T-cell (primary cell): Measurements from ENCODE around the gene ETV6. TPM values are rescaled to one million over a fixed set of nuclear protein-coding genes. Genes with fewer than 3 reads are reported as not detected.

Experiments used
- ATAC-seq, 4 experiments: fragments of 200-7000 bp in 3 of 4; fragments of 150-1000 bp in 1 of 4; cut with Tn5 transposase; replicated peaks in 1 of 4; 1 replicate in 3 of 4; 2 replicates in 1 of 4; pipeline ENCODE4 v1.10.0; 2021; ENCODE audit warnings: moderate library complexity in 3 of 4, mild to moderate bottlenecking in 2 of 4, moderate number of reproducible peaks in 1 of 4
- CTCF ChIA-PET, 2 donors: fragments of 300-600 bp; sonication (Branson Sonifier 250); formaldehyde crosslinking; loops; one replicate each; lab custom pipeline; 2022; ENCODE audit warnings: antibody characterized with exemption in 2 of 2; lab: Charles Lee
- POLR2A ChIA-PET, 2 donors: fragments of 300-600 bp; sonication (Branson Sonifier 250); formaldehyde crosslinking; loops; one replicate each; lab custom pipeline; 2022; ENCODE audit warnings: antibody characterized with exemption in 2 of 2; lab: Charles Lee
- DNase-seq, 35 experiments: peaks; one replicate each; pipeline versions ENCODE4 v3.0.0 to v3.0.0-alpha.2; 2013 to 2023
- H3K27ac ChIP-seq: one replicate; pipeline ENCODE4 v1.5.1; 2013; ENCODE audit warnings: low read length
- H3K27me3 ChIP-seq, 2 experiments: replicated peaks in 1 of 2; 1 replicate in 1 of 2; 2 replicates in 1 of 2; pipeline versions ENCODE4 v1.6.1 to v1.7.0; 2013; ENCODE audit warnings: low read length in 1 of 2, mixed read lengths in 1 of 2; ENCODE audit not compliant: control insufficient read depth in 2 of 2, insufficient read depth in 2 of 2; ENCODE audit errors: extremely low read depth in 1 of 2
- H3K36me3 ChIP-seq, 2 donors: 1 replicate in 1 of 2; 2 replicates in 1 of 2; pipeline versions ENCODE4 v1.6.1 to v1.7.0; 2013; ENCODE audit warnings: low read length in 1 of 2; ENCODE audit not compliant: control insufficient read depth in 2 of 2, insufficient read depth in 1 of 2; ENCODE audit errors: extremely low read depth in 1 of 2
- H3K4me1 ChIP-seq, 2 experiments: 1 replicate in 1 of 2; 2 replicates in 1 of 2; pipeline versions ENCODE4 v1.6.1 to v1.7.0; 2013; ENCODE audit warnings: low read length in 2 of 2, mixed read lengths in 1 of 2; ENCODE audit not compliant: insufficient read depth in 2 of 2, control insufficient read depth in 1 of 2; ENCODE audit errors: extremely low read depth in 1 of 2
- H3K4me3 ChIP-seq, 2 donors: 1 replicate in 1 of 2; 2 replicates in 1 of 2; pipeline versions ENCODE4 v1.5.1 to v1.7.0; 2013; ENCODE audit warnings: mild to moderate bottlenecking in 2 of 2, low read length in 1 of 2, moderate library complexity in 1 of 2; ENCODE audit not compliant: control insufficient read depth in 1 of 2; ENCODE audit errors: extremely low read depth in 1 of 2
- H3K9me3 ChIP-seq: 2 replicates; pipeline ENCODE4 v1.7.0; 2013
- H3K27ac Mint-ChIP-seq, 2 donors: one replicate each; pipeline ENCODE4 v1.8.0; 2020 to 2021; ENCODE audit warnings: mild to moderate bottlenecking in 2 of 2, mixed read lengths in 2 of 2
- H3K27me3 Mint-ChIP-seq, 2 donors: one replicate each; pipeline ENCODE4 v1.8.0; 2021 to 2022; ENCODE audit warnings: mixed read lengths in 2 of 2
- H3K36me3 Mint-ChIP-seq: one replicate; pipeline ENCODE4 v1.8.0; 2021; ENCODE audit warnings: mixed read lengths
- H3K4me1 Mint-ChIP-seq, 3 donors: one replicate each; pipeline ENCODE4 v1.8.0; 2020 to 2022; ENCODE audit warnings: mixed read lengths in 3 of 3, mild to moderate bottlenecking in 1 of 3
- H3K4me3 Mint-ChIP-seq, 3 donors: one replicate each; pipeline ENCODE4 v1.8.0; 2020 to 2022; ENCODE audit warnings: mild to moderate bottlenecking in 3 of 3, mixed read lengths in 3 of 3, moderate library complexity in 3 of 3
- H3K9me3 Mint-ChIP-seq, 3 donors: one replicate each; pipeline ENCODE4 v1.8.0; 2020 to 2022; ENCODE audit warnings: mixed read lengths in 3 of 3
- WGBS: methylation state at CpG from one replicate; pipeline ENCODE4 v1.1.5; 2013; ENCODE audit warnings: missing lambda C conversion rate; ENCODE audit not compliant: insufficient coverage; 5-methylcytosine and 5-hydroxymethylcytosine counted together
- total RNA-seq, 35 experiments: library from RNA in 6 of 35; stranded (reverse) in 6 of 35; fragments of 120-200 nt in 1 of 35; gene quantifications; one replicate each; pipeline versions ENCODE4 v1.2.1 to v1.2.4 and lab custom pipeline; 2013 to 2026

ETV6 gene
- total RNA-seq, 5 donors from 2014 or later (not counting 1 experiment from before 2014, with no cell fraction given) = 24.8 to 36.3 (median 31.3) TPM

DNA sequence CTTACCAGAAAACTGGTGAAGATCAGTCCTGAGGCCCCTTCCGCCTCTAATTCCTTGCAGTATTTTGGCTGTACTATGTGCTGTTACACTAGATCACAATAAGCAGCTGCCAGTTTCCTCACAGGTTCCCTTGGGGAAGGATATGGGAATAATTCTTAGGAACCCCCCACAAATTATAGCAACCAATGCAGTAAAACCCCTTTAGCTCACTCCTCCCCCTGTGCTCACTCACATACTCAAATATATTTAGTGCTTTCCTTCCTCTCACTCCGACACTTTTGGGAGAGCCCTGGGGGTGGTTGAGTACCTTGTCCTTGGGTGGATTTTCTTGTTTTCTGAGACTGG lies 162.7 kb downstream of the ETV6 start:
- peaks cover 3 to 17% of the 10 kb centered on the region in 2 experiments for H3K4me1 ChIP-seq
- DNase-seq (no peak), ATAC-seq (no peak)
- H3K27me3 ChIP-seq = no peaks in the 10 kb centered on the region
- H3K36me3 ChIP-seq = no peaks in the 10 kb centered on the region
- POLR2A ChIA-PET = interaction anchor here in 1 of 2 donors (0.6 to 0.7 kb wide), 2 partner anchors 199 to 267 kb away, joined by 3 to 8 read pairs; no protein-coding TSS in a partner anchor
- no peak overlapping the region for H3K4me3 ChIP-seq
- no peaks in the 10 kb centered on the region for H3K9me3 ChIP-seq
- CTCF ChIA-PET = no interaction called here
- no peak overlapping the region for H3K27ac ChIP-seq
- Mint-ChIP-seq H3K4me3 (peak overlapping the region; percentile 44 to 61 (median 55)), H3K36me3 (peaks cover 9% of the 10 kb centered on the region), H3K27me3 (no peaks in the 10 kb centered on the region), H3K9me3 (no peaks in the 10 kb centered on the region), H3K27ac (peak overlapping the region; percentile 82 to 91), H3K4me1 (peaks cover 40 to 66% (median 46%) of the 10 kb centered on the region in 3 donors)
- WGBS = no CpG with 5 or more reads among the region's 2 CpGs

DNA sequence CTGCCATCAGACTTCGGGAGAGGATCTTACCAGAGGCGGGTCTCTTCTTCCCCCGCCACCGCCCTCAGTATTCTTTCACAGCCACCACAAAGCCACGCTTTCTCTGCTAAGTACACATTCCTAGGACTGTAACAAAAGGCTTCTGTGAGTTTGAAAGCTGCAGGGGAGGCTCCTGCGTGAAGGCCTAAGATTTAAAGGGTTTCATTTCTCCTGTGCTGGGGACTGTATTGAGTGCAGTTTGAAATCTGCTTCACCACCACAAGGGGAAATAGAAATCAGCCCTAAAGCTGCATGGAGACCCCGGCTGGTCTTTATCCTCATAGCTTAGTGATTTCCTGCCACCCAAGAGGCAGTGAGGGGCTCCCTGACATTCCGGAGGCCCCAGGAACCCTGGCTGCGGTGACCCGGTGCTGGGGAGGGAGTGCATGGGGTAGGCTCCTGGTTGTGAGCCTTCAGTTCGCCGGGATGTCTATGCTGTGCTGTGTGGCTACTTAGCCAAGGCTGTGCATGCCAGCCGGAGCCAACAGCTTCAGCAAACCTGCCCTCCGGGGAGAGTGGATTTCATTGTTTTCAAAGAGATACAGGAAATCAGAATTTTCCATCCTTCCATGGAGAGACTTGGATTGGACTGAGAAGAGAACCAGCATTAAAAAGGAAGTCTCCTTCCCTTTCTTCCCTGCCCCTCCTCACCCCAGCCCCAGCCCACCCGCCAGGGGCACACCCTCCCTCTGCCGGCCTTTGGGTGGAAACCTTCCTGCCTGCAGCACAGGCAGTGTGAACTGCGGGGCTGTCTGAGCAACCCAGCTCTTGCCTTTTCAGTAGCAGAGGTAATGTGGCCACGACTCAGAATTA lies 163.3 kb downstream of the ETV6 start:
- ChIA-PET CTCF (interaction anchor here (0.5 to 0.7 kb wide), 4 partner anchors 46 to 915 kb away, joined by 3 to 4 read pairs (median 4); no protein-coding TSS in a partner anchor), POLR2A (interaction anchor here in 1 of 2 donors (0.7 kb wide), 1 partner anchor 267 kb away, joined by 3 read pairs; no protein-coding TSS in a partner anchor)
- Histone ChIP-seq H3K4me1 (peaks cover 3 to 17% of the 10 kb centered on the region in 2 experiments), H3K9me3 (no peaks in the 10 kb centered on the region), H3K4me3 (peak overlapping the region; percentile 20 to 28), H3K27ac (no peak overlapping the region), H3K36me3 (no peaks in the 10 kb centered on the region), H3K27me3 (no peaks in the 10 kb centered on the region)
- peak; percentile 59 to 77 (median 74) for ATAC-seq
- Mint-ChIP-seq H3K27me3 (no peaks in the 10 kb centered on the region), H3K9me3 (no peaks in the 10 kb centered on the region), H3K36me3 (peaks cover 13% of the 10 kb centered on the region), H3K4me1 (peaks cover 39 to 62% (median 42%) of the 10 kb centered on the region in 3 donors), H3K4me3 (peak overlapping the region; percentile 44 to 61 (median 55)), H3K27ac (peak overlapping the region; percentile 82 to 91)
- 42% methylated on average over 8 of the region's 18 CpGs for WGBS
- peak in 10 of 35 experiments; percentile 5 to 31 (median 14) for DNase-seq

DNA sequence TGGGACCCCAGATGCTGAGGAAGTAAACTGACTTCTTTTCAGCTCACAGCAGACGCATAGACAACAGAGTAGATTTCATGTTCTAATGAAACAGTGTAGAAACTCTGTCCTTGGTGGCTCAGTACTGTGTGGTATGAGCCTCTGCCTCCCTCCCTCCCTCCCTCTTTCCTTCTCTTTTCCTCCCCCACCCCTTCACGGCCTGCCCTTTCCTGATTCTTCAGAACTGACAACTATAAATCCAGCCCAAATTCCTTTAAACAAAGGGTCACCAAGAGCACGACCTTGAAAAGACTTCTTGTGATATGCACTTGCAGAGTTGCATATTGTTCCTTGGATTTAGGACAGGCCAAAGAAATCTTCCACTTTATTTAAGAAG lies 164.0 kb downstream of the ETV6 start:
- Mint-ChIP-seq H3K4me3 (peak overlapping the region in 2 of 3 donors; percentile 55 to 61), H3K4me1 (peaks cover 41 to 60% (median 45%) of the 10 kb centered on the region in 3 donors), H3K36me3 (peaks cover 16% of the 10 kb centered on the region), H3K27ac (peak overlapping the region; percentile 13 to 41), H3K9me3 (no peaks in the 10 kb centered on the region), H3K27me3 (no peaks in the 10 kb centered on the region)
- H3K4me3 ChIP-seq = peak overlapping the region in 1 of 2 donors; percentile 28
- DNase-seq (no peak), ATAC-seq (peak in 3 of 4 experiments; percentile 15 to 22 (median 19))
- 66% methylated on average over 2 of the region's 3 CpGs for WGBS
- POLR2A ChIA-PET = no interaction called here
- no peaks in the 10 kb centered on the region for H3K9me3 ChIP-seq
- peaks cover 3 to 17% of the 10 kb centered on the region in 2 experiments for H3K4me1 ChIP-seq
- CTCF ChIA-PET = interaction anchor here (0.5 to 0.7 kb wide), 2 partner anchors 220 to 914 kb away, joined by 3 to 4 read pairs; no protein-coding TSS in a partner anchor
- H3K27me3 ChIP-seq = no peaks in the 10 kb centered on the region
- no peaks in the 10 kb centered on the region for H3K36me3 ChIP-seq
- no peak overlapping the region for H3K27ac ChIP-seq

DNA sequence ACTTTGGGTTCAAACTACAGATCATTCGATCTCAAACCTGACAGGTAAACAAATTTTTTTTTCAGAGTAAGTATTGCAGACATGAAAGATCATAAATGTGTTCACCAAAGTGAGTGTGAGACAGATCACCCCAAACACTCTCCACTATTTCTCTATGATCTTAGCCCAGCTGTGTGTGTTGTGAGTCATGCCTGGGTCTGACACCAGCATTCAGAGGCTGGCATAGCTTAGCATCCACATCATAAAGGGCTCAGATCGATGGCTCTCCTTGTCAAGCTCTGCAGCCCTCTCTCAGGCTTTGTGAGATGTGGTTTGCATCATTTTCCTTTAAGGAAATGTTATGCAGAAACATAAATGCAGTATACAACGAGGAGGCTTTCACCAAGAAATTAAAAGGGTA lies 164.9 kb downstream of the ETV6 start:
- POLR2A ChIA-PET = interaction anchor here in 1 of 2 donors (0.6 kb wide), 1 partner anchor 188 kb away, joined by 4 read pairs; no protein-coding TSS in a partner anchor
- H3K4me1 Mint-ChIP-seq = peaks cover 38 to 53% (median 39%) of the 10 kb centered on the region in 3 donors
- no peak overlapping the region for H3K27ac ChIP-seq

DNA sequence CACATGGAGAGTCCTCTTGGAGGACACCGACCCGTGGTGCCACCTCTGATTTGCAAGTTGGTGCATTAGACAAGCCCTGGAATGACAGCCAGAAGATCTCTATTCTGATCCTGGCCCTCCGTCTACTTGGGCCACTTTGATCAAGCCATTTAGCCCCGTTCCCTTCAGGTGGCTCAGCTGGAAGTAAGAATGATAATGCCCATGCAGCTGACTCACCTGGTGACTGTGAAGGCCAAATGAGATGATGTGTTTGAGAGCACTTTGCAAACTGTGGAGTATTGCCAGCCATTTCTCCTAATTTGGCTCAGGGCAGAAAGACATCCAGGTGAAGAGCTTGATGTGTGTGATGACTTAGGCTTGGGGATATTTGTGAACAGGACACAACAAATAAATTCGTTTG lies 165.9 kb downstream of the ETV6 start:
- H3K27ac ChIP-seq = no peak overlapping the region
- Mint-ChIP-seq H3K4me1 (peaks cover 38 to 48% (median 39%) of the 10 kb centered on the region in 3 donors), H3K27me3 (no peaks in the 10 kb centered on the region), H3K36me3 (peaks cover 16% of the 10 kb centered on the region), H3K4me3 (no peak overlapping the region), H3K27ac (no peak overlapping the region), H3K9me3 (no peaks in the 10 kb centered on the region)
- no peaks in the 10 kb centered on the region for H3K27me3 ChIP-seq
- DNase-seq (no peak), ATAC-seq (no peak)
- H3K4me3 ChIP-seq = no peak overlapping the region
- ChIA-PET POLR2A (no interaction called here), CTCF (no interaction called here)
- WGBS = 91% methylated on average over 5 of the region's 5 CpGs
- peaks cover 3 to 17% of the 10 kb centered on the region in 2 experiments for H3K4me1 ChIP-seq
- peaks cover 0 to 5% of the 10 kb centered on the region in 2 donors for H3K36me3 ChIP-seq
- no peaks in the 10 kb centered on the region for H3K9me3 ChIP-seq

More for the DNA sequence above, 164.9 kb downstream of the ETV6 start:
- ATAC-seq (peak in 2 of 4 experiments; percentile 52 to 57), DNase-seq (peak in 1 of 35 experiments; percentile 11)
- Mint-ChIP-seq H3K9me3 (no peaks in the 10 kb centered on the region), H3K4me3 (peak overlapping the region in 1 of 3 donors; percentile 2), H3K27me3 (no peaks in the 10 kb centered on the region), H3K36me3 (peaks cover 16% of the 10 kb centered on the region), H3K27ac (peak overlapping the region; percentile 66 to 80)
- no peak overlapping the region for H3K4me3 ChIP-seq
- no peaks in the 10 kb centered on the region for H3K9me3 ChIP-seq
- 25% methylated on average over 1 of the region's 3 CpGs for WGBS
- CTCF ChIA-PET = interaction anchor here in 1 of 2 donors (0.7 kb wide), 1 partner anchor 1909 kb away, joined by 4 read pairs; no protein-coding TSS in a partner anchor
- no peaks in the 10 kb centered on the region for H3K27me3 ChIP-seq
- peaks cover 3 to 17% of the 10 kb centered on the region in 2 experiments for H3K4me1 ChIP-seq
- H3K36me3 ChIP-seq = peaks cover 0 to 5% of the 10 kb centered on the region in 2 donors

DNA sequence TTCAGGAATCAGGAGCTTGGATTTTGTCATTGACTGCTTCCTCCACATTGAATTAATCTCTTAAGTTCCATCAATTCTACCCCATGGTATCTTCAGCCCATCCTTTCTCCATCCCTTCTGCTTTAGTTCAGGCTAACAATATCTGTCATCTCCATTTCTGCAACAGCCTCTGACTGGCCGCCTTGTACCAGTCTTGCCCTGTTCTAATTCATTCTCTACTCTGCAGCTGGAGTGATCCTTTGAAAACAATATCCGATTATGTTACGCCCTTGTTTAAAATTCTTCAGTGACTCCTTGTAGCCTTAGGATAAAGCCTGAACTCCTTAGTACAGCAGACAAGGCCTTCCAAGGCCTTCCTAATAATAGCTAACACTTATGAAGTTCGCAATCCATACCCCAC lies 170.2 kb downstream of the ETV6 start:
- Histone ChIP-seq H3K9me3 (no peaks in the 10 kb centered on the region), H3K4me3 (no peak overlapping the region), H3K27ac (no peak overlapping the region), H3K27me3 (no peaks in the 10 kb centered on the region), H3K4me1 (peaks cover 0 to 10% of the 10 kb centered on the region in 2 experiments), H3K36me3 (peaks cover 0 to 5% of the 10 kb centered on the region in 2 donors)
- peaks cover 23% of the 10 kb centered on the region for H3K36me3 Mint-ChIP-seq
- ChIA-PET CTCF (interaction anchor here (0.6 to 1.0 kb wide), 3 partner anchors 10 to 126 kb away, joined by 3 to 5 read pairs (median 3); no protein-coding TSS in a partner anchor), POLR2A (interaction anchor here in 1 of 2 donors (0.7 to 0.8 kb wide), 2 partner anchors 13 to 47 kb away, joined by 3 to 4 read pairs; no protein-coding TSS in a partner anchor)
- WGBS = 97% methylated on average over 4 of the region's 4 CpGs
- no peaks in the 10 kb centered on the region for H3K27me3 Mint-ChIP-seq
- DNase-seq (no peak), ATAC-seq (no peak)
- H3K4me3 Mint-ChIP-seq = no peak overlapping the region
- H3K27ac Mint-ChIP-seq = no peak overlapping the region
- H3K9me3 Mint-ChIP-seq = no peaks in the 10 kb centered on the region
- peaks cover 27 to 40% (median 30%) of the 10 kb centered on the region in 3 donors for H3K4me1 Mint-ChIP-seq
